Measurements from ENCODE around the gene PDCD4.

Gene PDCD4

DNA sequence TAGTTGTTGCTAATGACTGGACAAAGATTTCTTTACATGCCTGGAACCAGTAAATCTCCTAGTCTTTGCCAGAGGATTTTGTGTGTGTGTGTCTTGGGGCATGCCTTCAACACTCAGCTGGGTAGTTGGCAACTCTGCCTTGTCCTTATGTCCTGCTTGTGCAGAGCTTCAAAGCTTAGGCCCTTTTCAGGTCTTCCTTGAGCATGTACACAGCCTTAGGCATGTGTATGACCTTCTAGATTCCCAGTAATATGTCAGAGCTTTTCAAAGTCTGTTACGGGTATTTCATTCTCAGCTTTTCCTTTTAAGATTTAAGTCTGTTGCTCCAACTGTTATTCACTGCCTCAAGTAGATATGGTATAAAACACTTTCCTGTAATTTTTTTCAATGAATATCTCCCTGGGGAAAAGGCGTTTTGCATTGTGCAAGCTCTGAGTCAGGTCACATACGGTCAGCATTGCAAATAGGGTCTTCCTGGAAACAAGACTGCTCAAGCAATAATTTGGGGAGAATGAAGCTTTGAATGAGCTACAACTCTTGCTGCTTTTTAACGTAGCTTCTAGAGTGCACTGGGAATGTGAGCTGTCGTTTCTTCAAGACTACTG is 73.2 kb downstream of the PDCD4 start:
- Histone ChIP-seq H3K4me3 (ENCODE audit: low read length) (no peak overlapping the region), H3K36me3 (ENCODE audit: control insufficient read depth, low read length) (peaks cover 93% of the 10 kb centered on the region), H4K20me1 (ENCODE audit: control insufficient read depth, insufficient read depth, low read depth, low read length) (peaks cover 12% of the 10 kb centered on the region; the same call in 1 of the 2 replicates), H3K4me2 (ENCODE audit: low read length) (no peak overlapping the region), H3K27me3 (ENCODE audit: control insufficient read depth, low read length) (no peaks in the 10 kb centered on the region), H3K9me3 (ENCODE audit: control insufficient read depth, insufficient read depth, low read length) (no peaks in the 10 kb centered on the region), H3K4me1 (ENCODE audit: control insufficient read depth, low read length) (peaks cover 15% of the 10 kb centered on the region), H3K79me2 (ENCODE audit: control insufficient read depth, low read length) (peaks cover 100% of the 10 kb centered on the region), H3K9me2 (replicated peaks; ENCODE audit: control insufficient read depth, low read length) (no peaks in the 10 kb centered on the region), H3K27ac (ENCODE audit: low read depth, low read length) (no peak overlapping the region), H3F3A (ENCODE audit: control insufficient read depth, insufficient read depth) (peaks cover 4% of the 10 kb centered on the region)
- no peak for TF ChIP-seq EZH2phosphoT487 (IDR thresholded peaks at IDR 0.05; ENCODE audit: borderline replicate concordance, low read length)
- TF ChIP-seq, protein P1, sequence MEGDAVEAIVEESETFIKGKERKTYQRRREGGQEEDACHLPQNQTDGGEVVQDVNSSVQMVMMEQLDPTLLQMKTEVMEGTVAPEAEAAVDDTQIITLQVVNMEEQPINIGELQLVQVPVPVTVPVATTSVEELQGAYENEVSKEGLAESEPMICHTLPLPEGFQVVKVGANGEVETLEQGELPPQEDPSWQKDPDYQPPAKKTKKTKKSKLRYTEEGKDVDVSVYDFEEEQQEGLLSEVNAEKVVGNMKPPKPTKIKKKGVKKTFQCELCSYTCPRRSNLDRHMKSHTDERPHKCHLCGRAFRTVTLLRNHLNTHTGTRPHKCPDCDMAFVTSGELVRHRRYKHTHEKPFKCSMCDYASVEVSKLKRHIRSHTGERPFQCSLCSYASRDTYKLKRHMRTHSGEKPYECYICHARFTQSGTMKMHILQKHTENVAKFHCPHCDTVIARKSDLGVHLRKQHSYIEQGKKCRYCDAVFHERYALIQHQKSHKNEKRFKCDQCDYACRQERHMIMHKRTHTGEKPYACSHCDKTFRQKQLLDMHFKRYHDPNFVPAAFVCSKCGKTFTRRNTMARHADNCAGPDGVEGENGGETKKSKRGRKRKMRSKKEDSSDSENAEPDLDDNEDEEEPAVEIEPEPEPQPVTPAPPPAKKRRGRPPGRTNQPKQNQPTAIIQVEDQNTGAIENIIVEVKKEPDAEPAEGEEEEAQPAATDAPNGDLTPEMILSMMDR (IDR thresholded peaks at IDR 0.05; ENCODE audit: low read depth, low read length, poor library complexity, severe bottlenecking) = no peak

DNA sequence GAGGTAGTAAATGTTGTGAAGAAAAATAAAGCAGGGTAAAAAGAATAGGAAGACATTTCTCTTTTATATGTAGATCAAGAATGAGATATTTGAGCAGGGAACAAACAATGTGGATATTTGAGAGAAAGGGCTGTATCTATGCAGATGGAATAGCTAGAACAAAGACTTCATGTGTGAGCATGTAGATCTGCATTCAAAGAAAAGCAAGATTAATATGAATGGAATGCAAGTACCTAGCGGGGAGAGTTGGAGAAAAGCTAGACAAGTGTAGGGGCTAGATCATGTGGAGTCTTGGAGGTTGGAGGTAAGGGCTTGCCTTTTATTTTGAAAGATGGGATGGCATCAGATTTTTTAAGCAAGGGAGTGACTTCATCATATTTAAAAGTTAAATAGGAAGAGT is 74.8 kb downstream of the PDCD4 start:
- no peaks in the 10 kb centered on the region for H3K9me3 ChIP-seq (ENCODE audit: control insufficient read depth, insufficient read depth, low read length)
- H3K4me2 ChIP-seq (ENCODE audit: low read length) = no peak overlapping the region
- no peaks in the 10 kb centered on the region for H3K9me2 ChIP-seq (replicated peaks; ENCODE audit: control insufficient read depth, low read length)
- H3K4me1 ChIP-seq (ENCODE audit: control insufficient read depth, low read length) = peaks cover 30% of the 10 kb centered on the region
- H3K36me3 ChIP-seq (ENCODE audit: control insufficient read depth, low read length) = peaks cover 94% of the 10 kb centered on the region
- TF ChIP-seq, protein P1 (IDR thresholded peaks at IDR 0.05; ENCODE audit: low read depth, low read length, poor library complexity, severe bottlenecking) = no peak
- TF ChIP-seq EZH2phosphoT487 (IDR thresholded peaks at IDR 0.05; ENCODE audit: borderline replicate concordance, low read length) = no peak
- peaks cover 9% of the 10 kb centered on the region for H3F3A ChIP-seq (ENCODE audit: control insufficient read depth, insufficient read depth)
- no peak overlapping the region for H3K4me3 ChIP-seq (ENCODE audit: low read length)
- no peak overlapping the region for H3K27ac ChIP-seq (ENCODE audit: low read depth, low read length)
- H3K27me3 ChIP-seq (ENCODE audit: control insufficient read depth, low read length) = no peaks in the 10 kb centered on the region
- H4K20me1 ChIP-seq (ENCODE audit: control insufficient read depth, insufficient read depth, low read depth, low read length) = peaks cover 12% of the 10 kb centered on the region; the same call in 1 of the 2 replicates
- H3K79me2 ChIP-seq (ENCODE audit: control insufficient read depth, low read length) = peaks cover 100% of the 10 kb centered on the region

DNA sequence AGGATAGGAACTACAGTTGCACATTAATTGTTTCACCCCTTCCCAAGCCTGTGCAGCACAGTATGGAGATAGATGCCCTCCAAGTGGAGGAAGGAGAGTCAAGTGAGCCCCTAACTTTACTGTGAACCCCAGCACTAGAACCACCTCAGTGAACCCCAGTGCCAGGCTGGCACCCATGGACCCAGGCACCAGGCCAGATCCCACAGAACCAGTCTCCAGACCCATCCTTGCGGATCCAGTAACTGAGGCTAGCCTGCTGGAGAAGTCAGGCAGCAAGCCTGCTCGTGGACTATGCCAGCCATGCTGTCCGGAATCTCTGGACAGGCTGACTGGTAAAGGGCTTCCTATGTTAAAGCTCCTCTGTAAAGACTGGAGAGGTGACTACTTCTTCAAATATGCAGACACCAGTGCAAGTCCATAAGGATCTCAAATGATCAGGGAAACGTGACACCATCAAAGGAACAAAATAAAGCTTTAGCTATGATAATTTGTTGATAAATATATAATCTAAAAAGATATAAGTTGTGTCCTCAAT is 75.4 kb downstream of the PDCD4 start:
- peaks cover 16% of the 10 kb centered on the region; the same call in 1 of the 2 replicates for H4K20me1 ChIP-seq (ENCODE audit: control insufficient read depth, insufficient read depth, low read depth, low read length)
- H3K9me2 ChIP-seq (replicated peaks; ENCODE audit: control insufficient read depth, low read length) = no peaks in the 10 kb centered on the region
- H3K4me3 ChIP-seq (ENCODE audit: low read length) = no peak overlapping the region
- H3K4me2 ChIP-seq (ENCODE audit: low read length) = no peak overlapping the region
- no peak overlapping the region for H3K27ac ChIP-seq (ENCODE audit: low read depth, low read length)
- H3K36me3 ChIP-seq (ENCODE audit: control insufficient read depth, low read length) = peaks cover 94% of the 10 kb centered on the region
- H3F3A ChIP-seq (ENCODE audit: control insufficient read depth, insufficient read depth) = peaks cover 9% of the 10 kb centered on the region
- no peaks in the 10 kb centered on the region for H3K27me3 ChIP-seq (ENCODE audit: control insufficient read depth, low read length)
- TF ChIP-seq, protein P1 (IDR thresholded peaks at IDR 0.05; ENCODE audit: low read depth, low read length, poor library complexity, severe bottlenecking) = no peak
- TF ChIP-seq EZH2phosphoT487 (IDR thresholded peaks at IDR 0.05; ENCODE audit: borderline replicate concordance, low read length) = no peak
- H3K79me2 ChIP-seq (ENCODE audit: control insufficient read depth, low read length) = peaks cover 100% of the 10 kb centered on the region
- H3K4me1 ChIP-seq (ENCODE audit: control insufficient read depth, low read length) = peaks cover 30% of the 10 kb centered on the region
- H3K9me3 ChIP-seq (ENCODE audit: control insufficient read depth, insufficient read depth, low read length) = no peaks in the 10 kb centered on the region

Data from DOHH2 (cell line).